RWPE1 (cell line): ENCODE measurements around the gene BBIP1.

ENCODE experiments used
- CTCF ChIA-PET: fragments of 350-600 bp; sonication (Branson Sonifier 250); formaldehyde crosslinking; extraction: SDS; loops from one replicate; lab custom pipeline; 2021; lab: Yijun Ruan, JAX
- POLR2A ChIA-PET: fragments of 400-600 bp; formaldehyde crosslinking; extraction: SDS; loops from one replicate; lab custom pipeline; 2020; ENCODE audit warnings: antibody characterized with exemption; ENCODE audit not compliant: low non-redundant PET; lab: Yijun Ruan, JAX
- DNase-seq: peaks from one replicate; pipeline ENCODE4 v3.0.0; 2012; ENCODE audit warnings: low spot score
- H3K27ac ChIP-seq: fragments of 450-650 bp; 2 replicates; pipeline ENCODE4 v1.5.1; 2017
- TF ChIP-seq, protein P1 (sequence below): fragments of 450-650 bp; conservative IDR thresholded peaks from 2 replicates; pipeline ENCODE4 v1.5.1; 2017; ENCODE audit warnings: low read depth, mild to moderate bottlenecking

Gene BBIP1

DNA sequence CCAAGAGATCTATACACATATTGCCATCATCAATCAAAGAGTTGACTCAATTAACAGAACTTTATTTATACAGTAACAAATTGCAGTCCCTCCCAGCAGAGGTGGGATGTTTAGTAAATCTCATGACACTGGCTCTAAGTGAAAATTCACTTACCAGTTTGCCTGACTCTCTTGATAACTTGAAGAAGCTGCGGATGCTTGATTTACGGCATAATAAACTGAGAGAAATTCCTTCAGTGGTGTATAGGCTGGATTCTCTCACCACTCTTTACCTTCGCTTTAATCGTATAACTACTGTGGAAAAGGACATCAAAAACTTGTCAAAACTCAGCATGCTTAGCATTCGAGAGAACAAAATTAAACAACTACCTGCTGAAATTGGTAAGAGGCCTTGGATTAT, 45.7 kb upstream of the BBIP1 start:
- ChIA-PET POLR2A (no interaction called here), CTCF (interaction anchor here (0.7 kb wide), 1 partner anchor 20 kb away, joined by 5 read pairs; no protein-coding TSS in a partner anchor)
- no peak for DNase-seq
- H3K27ac ChIP-seq: no peak overlapping the region
- TF ChIP-seq, protein P1, sequence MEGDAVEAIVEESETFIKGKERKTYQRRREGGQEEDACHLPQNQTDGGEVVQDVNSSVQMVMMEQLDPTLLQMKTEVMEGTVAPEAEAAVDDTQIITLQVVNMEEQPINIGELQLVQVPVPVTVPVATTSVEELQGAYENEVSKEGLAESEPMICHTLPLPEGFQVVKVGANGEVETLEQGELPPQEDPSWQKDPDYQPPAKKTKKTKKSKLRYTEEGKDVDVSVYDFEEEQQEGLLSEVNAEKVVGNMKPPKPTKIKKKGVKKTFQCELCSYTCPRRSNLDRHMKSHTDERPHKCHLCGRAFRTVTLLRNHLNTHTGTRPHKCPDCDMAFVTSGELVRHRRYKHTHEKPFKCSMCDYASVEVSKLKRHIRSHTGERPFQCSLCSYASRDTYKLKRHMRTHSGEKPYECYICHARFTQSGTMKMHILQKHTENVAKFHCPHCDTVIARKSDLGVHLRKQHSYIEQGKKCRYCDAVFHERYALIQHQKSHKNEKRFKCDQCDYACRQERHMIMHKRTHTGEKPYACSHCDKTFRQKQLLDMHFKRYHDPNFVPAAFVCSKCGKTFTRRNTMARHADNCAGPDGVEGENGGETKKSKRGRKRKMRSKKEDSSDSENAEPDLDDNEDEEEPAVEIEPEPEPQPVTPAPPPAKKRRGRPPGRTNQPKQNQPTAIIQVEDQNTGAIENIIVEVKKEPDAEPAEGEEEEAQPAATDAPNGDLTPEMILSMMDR: no peak

DNA sequence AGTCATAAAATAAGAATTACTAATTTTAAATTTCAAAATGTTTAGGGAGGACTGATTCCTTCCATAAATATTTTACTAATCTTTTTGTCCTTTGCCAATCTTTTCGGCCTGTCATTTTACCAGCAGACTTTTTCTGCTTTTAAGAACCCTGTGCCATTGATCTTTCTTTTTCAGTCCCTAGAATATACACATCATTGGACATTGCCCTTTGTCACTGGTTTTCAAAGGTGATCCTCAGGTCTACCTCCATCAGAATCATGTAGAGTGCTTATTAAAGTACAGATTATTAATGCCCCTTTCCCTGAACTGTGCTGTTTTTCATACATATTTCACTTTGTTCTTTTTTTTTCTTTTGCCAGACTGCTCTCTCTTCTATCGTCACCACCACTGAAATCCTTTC, 44.2 kb upstream of the BBIP1 start:
- ChIA-PET CTCF (no interaction called here), POLR2A (no interaction called here)
- TF ChIP-seq, protein P1: no peak
- DNase-seq: no peak
- no peak overlapping the region for H3K27ac ChIP-seq

DNA sequence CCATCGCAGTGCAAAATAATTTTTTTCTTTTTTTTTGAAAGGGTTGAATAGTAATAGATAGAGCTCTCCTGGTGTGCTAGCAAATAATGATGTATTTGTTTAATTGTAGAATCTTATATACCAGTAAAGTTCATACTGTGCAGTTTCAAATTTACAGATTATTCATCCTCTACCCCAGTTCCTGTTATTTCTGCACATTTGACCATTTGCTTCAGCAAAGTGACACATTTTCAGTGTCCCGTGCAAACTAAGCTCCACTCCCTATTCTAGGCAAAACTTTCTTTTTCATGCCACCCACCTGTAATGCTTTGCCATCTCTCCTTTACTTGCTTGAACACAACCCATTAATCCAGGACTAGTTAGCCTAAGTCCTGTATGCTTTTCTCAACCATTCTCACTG, 43.5 kb upstream of the BBIP1 start:
- no peak for DNase-seq
- CTCF ChIA-PET: interaction anchor here (0.6 kb wide), 2 partner anchors 13 to 423 kb away, joined by 3 to 4 read pairs; no protein-coding TSS in a partner anchor
- POLR2A ChIA-PET: no interaction called here
- TF ChIP-seq, protein P1: no peak
- no peak overlapping the region for H3K27ac ChIP-seq

DNA sequence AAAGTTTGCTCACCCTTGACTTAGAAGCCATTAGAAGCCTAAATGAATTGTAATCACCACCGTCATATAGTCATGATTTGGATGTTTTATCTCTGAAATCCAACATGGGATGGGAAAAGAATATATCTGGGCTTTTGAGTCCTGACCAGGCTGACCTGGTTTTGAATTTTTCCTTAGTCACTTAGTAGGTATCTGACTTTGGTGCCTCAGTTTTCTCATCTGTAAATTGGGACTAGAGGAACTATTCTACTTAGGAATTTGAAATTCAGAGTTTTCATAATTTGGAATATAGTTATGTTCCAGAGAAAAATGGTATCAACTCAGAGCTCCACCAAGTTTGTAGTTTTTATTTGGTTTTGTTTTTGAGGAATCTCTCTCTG, 41.3 kb upstream of the BBIP1 start:
- ChIA-PET CTCF (no interaction called here), POLR2A (no interaction called here)
- TF ChIP-seq, protein P1: no peak
- no peak overlapping the region for H3K27ac ChIP-seq
- no peak for DNase-seq

DNA sequence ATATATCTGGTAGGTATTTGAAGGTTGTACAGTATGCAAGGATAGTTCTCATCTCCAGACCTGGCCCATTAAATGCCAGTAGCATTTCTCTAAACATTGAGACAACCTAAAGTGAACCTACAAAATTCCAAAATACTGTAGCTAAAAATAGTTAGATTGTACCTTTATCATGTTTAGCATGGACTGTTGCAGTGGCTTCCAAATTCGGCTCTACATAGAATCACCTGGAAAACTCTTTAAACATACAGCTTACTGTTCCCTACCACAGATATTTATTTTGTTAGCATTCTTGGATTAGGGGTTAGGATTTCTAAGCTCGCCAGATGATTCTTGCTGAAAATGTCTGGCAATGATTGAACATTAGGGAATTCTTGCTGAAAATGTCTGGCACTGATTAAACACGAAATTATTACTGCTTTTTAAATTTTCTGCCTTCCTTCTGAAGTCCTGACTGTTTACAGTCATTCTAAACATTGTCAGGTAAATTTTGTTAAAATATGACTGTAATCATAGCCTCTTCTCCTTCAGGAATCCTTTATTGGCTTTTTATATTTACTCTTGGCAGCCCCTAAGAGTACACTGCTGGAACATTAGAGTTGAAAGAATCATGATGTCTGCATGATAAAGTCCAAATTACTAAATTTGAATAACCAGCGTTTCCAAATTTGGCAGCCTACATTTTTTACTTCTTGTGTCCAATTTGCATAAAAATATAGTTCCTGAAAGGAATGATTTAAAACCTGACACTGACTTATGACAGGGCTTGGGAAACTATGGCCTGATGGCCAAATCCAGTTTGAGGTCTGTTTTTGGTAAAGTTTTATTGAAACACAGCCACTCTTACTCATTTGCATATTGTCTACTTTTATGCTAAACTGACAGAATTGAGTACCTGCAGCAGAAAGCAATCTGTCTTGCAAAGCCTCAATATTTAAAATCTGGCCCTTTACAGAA, 40.7 kb upstream of the BBIP1 start:
- ChIA-PET POLR2A (no interaction called here), CTCF (no interaction called here)
- TF ChIP-seq, protein P1: no peak
- DNase-seq: no peak
- H3K27ac ChIP-seq: no peak overlapping the region

DNA sequence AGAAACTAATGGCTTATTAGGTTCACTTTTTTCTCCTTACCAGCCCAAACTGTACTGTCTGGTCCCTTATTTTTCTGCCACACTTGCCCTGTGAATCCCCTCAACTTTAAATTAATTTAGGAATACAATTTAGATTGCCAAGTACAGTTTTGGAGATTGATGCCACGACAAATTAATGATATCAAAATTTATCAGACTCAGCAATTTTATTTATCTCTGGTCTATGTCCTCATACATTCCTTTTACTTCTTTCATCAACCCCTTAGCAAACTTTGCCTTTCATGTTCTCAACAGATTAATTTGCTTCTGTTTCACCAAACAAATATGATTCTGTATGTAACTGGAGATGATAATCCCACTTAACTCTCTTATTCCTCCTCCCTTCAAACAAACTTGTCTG, 38.6 kb upstream of the BBIP1 start:
- TF ChIP-seq, protein P1: no peak
- H3K27ac ChIP-seq: no peak overlapping the region
- ChIA-PET CTCF (no interaction called here), POLR2A (no interaction called here)
- DNase-seq: no peak
